ENCODE results near the gene CST7.

CST7 gene

DNA sequence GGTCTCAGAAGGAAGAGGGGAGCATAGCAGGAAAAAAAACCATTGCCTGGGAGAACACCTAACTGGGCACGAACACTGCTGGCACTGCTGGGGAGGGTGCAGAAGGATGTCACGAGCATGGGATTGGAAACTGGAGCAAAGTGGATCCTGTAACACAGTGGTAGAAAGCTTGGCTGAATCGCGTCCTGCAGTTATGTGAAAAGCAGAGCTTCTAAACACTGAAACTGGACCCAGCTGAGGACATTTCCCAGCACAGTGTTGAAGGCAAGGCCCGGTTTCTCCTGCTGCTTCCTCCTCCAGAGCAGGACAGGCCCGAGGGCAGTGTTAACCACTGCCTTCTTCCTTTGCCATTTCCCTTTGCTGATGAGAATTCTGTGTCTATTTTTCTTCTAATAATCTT lies 36.7 kb downstream of the CST7 start:
- peaks cover 25 to 53% of the 10 kb centered on the region in 2 donors for H3K36me3 Mint-ChIP-seq
- H3K4me1 Mint-ChIP-seq: peaks cover 34 to 63% of the 10 kb centered on the region in 2 donors
- ATAC-seq (replicated peaks): no peak
- peak overlapping the region; percentile 68 for H3K27ac Mint-ChIP-seq
- DNase-seq: no peak
- no peak overlapping the region for H3K4me3 Mint-ChIP-seq
- no peaks in the 10 kb centered on the region for H3K9me3 Mint-ChIP-seq
- no peaks in the 10 kb centered on the region for H3K27me3 Mint-ChIP-seq

DNA sequence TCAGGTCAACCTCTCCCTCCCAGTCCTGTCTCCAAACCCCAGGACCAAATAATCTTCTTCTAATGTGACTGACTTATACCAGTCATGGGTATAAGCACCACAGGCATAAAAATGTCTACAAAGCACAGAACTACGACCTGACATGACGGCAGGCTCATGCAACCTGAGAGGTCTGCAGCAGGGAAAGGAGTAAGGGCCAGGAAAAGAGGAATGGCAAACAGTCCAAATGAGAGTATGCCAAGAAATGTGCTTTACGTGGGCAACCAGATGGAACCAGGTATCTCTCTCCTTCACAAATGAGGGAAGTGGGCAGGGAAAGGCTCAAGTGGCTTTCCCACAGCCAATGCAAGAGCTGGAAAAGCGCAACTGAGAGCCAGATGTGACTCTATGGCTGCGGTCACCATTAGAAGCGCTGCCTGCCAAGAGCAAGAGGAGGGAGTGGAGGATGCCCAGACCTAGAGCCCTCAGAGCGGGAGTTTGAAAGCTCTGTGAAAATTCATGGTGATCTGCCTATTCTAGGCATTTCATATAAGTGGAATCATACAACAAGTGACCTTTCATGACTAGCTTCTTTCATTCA lies 37.5 kb downstream of the CST7 start:
- H3K27ac Mint-ChIP-seq: no peak overlapping the region
- ATAC-seq (replicated peaks) (no peak), DNase-seq (no peak)
- peaks cover 20 to 50% of the 10 kb centered on the region in 2 donors for H3K36me3 Mint-ChIP-seq
- H3K4me3 Mint-ChIP-seq: no peak overlapping the region
- H3K27me3 Mint-ChIP-seq: no peaks in the 10 kb centered on the region
- peaks cover 41 to 63% of the 10 kb centered on the region in 2 donors for H3K4me1 Mint-ChIP-seq
- no peaks in the 10 kb centered on the region for H3K9me3 Mint-ChIP-seq

GRCh38 chr20:24987244-24987643 lies 38.2 kb downstream of the CST7 start:
- no peak overlapping the region for H3K4me3 Mint-ChIP-seq
- no peak overlapping the region for H3K27ac Mint-ChIP-seq
- H3K9me3 Mint-ChIP-seq: no peaks in the 10 kb centered on the region
- peaks cover 17 to 43% of the 10 kb centered on the region in 2 donors for H3K36me3 Mint-ChIP-seq
- H3K27me3 Mint-ChIP-seq: no peaks in the 10 kb centered on the region
- H3K4me1 Mint-ChIP-seq: peaks cover 42 to 62% of the 10 kb centered on the region in 2 donors
- DNase-seq (no peak), ATAC-seq (replicated peaks) (no peak)

DNA sequence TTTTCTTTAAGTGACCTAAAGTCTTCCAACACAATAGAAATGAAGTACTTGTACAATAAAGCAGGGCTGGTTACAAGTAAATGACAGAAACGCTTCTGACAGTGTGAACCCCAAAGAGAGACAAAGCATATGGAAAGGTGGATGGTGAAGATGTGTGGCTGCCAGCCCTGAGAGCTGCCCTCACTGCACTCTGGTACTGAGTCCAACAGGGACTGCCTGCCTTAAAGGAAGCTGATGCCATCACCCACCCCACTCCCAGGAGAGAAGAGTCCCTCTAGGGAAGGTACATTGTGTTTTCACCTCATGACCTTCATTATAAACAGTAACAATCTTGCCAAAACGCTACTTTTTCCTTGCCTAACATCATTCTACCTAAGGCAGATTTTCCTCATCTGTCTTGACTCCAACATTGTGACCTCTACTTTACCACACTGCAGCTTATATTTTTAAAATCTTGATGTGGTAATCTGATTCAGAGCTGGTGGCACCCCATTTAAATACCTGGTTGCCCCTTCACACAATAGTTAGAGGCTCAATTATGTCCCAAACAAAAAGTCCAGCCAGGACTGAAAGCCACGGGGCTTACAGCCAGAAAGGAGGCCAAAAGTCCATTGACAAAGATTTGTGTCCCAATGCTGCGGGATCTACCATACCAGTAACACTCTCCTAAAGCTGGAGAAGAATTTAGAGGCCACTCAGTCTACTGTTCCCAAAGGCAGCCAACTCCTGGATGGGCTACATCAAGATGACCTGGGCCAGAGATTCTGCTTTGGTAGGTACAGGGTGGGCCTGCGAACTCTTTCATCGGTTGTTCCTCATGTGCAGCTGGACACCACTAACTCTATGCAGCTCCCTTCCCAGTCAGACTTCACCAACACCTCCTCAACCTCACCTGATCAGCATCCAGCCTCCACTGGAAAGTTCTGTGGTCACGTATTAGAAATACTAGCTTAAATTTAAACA lies 39.1 kb downstream of the CST7 start:
- no peak overlapping the region for H3K27ac Mint-ChIP-seq
- no peak for ATAC-seq (replicated peaks)
- DNase-seq: no peak
- no peak overlapping the region for H3K4me3 Mint-ChIP-seq
- peaks cover 11 to 34% of the 10 kb centered on the region in 2 donors for H3K36me3 Mint-ChIP-seq
- peaks cover 40 to 57% of the 10 kb centered on the region in 2 donors for H3K4me1 Mint-ChIP-seq
- no peaks in the 10 kb centered on the region for H3K27me3 Mint-ChIP-seq
- H3K9me3 Mint-ChIP-seq: no peaks in the 10 kb centered on the region

- peaks cover 11 to 26% of the 10 kb centered on the region in 2 donors for H3K36me3 Mint-ChIP-seq
- H3K27ac Mint-ChIP-seq: peak overlapping the region; percentile 37
- H3K4me3 Mint-ChIP-seq: no peak overlapping the region
These were observed 40.1 kb downstream of the CST7 start for GRCh38 chr20:24989162-24989561.

GRCh38 chr20:24990810-24991252 lies 41.8 kb downstream of the CST7 start:
- DNase-seq (no peak), ATAC-seq (replicated peaks) (no peak)
- no peaks in the 10 kb centered on the region for H3K27me3 Mint-ChIP-seq
- H3K27ac Mint-ChIP-seq: peak overlapping the region; percentile 39
- H3K36me3 Mint-ChIP-seq: peaks cover 6 to 24% of the 10 kb centered on the region in 2 donors
- peaks cover 49 to 72% of the 10 kb centered on the region in 2 donors for H3K4me1 Mint-ChIP-seq
- peak overlapping the region; percentile 11 to 97 for H3K4me3 Mint-ChIP-seq
- H3K9me3 Mint-ChIP-seq: no peaks in the 10 kb centered on the region

More at GRCh38 chr20:24989162-24989561, 40.1 kb downstream of the CST7 start:
- no peaks in the 10 kb centered on the region for H3K27me3 Mint-ChIP-seq
- DNase-seq (no peak), ATAC-seq (replicated peaks) (no peak)
- H3K9me3 Mint-ChIP-seq: no peaks in the 10 kb centered on the region
- peaks cover 45 to 65% of the 10 kb centered on the region in 2 donors for H3K4me1 Mint-ChIP-seq

- peak; percentile 3 for DNase-seq
- peak overlapping the region; percentile 98 for H3K27ac Mint-ChIP-seq
- H3K9me3 Mint-ChIP-seq: no peaks in the 10 kb centered on the region
- peak overlapping the region; percentile 94 to 97 for H3K4me3 Mint-ChIP-seq
- no peaks in the 10 kb centered on the region for H3K27me3 Mint-ChIP-seq
- peaks cover 45 to 63% of the 10 kb centered on the region in 2 donors for H3K4me1 Mint-ChIP-seq
- ATAC-seq (replicated peaks): peak; percentile 29 to 33
- H3K36me3 Mint-ChIP-seq: peaks cover 6 to 17% of the 10 kb centered on the region in 2 donors
These were observed 42.9 kb downstream of the CST7 start for GRCh38 chr20:24991897-24992486.

- H3K4me1 Mint-ChIP-seq: peaks cover 42 to 58% of the 10 kb centered on the region in 2 donors
These were observed 43.6 kb downstream of the CST7 start, which contains the start of gene APMAP for GRCh38 chr20:24992487-24993205. TSS of gene APMAP (minus strand) at chr20:24992751. CDS start at chr20:24992688, 63 bp downstream.

DNA sequence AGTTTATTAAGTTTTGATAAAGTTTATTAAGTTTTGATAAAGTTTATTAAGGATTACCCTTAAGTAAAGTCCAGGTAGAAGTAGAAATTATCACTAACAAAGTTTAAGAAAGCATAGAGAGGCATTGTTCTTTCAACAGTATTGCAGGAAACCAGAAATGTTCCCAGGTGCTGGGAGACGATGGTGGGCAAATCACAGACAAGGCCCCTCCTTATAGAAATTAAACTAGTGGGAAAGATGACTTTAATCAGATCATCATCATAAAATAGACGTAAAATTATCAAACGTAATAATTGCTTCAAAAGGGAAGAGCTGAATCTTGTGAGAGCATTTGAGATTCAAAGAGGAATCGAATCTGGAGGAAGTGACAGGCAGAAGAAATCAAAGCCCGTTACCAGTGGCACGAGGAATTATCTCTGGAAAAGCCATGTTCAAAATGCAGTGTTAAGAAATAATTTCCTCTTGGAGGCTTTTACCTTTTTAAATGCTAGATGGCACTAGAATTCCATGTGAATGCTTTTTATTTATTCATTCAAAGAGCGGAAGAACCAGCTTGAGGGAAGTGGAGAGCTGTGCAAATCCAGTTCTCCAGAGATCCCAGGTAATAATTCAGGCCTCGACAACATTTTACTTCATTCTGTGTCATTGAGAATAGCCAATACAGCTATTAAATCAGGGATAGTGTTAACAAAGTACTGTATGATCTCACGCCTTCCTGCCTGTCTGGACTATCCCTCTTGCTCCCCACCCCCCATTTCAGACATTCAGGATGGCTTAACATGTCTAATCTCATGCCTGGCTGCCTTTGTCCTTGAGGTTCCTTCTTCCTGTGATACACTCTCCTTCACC lies 44.5 kb downstream of the CST7 start:
- DNase-seq (no peak), ATAC-seq (replicated peaks) (no peak)
- Mint-ChIP-seq H3K36me3 (peaks cover 2 to 15% of the 10 kb centered on the region in 2 donors), H3K4me3 (peak overlapping the region; percentile 2 to 97), H3K27me3 (no peaks in the 10 kb centered on the region), H3K27ac (peak overlapping the region; percentile 98), H3K9me3 (no peaks in the 10 kb centered on the region), H3K4me1 (peaks cover 36 to 49% of the 10 kb centered on the region in 2 donors)

More at GRCh38 chr20:24992487-24993205, 43.6 kb downstream of the CST7 start, which contains the start of gene APMAP:
- Mint-ChIP-seq H3K27ac (peak within 1 kb of the TSS; percentile 98), H3K27me3 (no peaks in the 10 kb centered on the region), H3K9me3 (no peaks in the 10 kb centered on the region), H3K36me3 (peaks cover 6 to 17% of the 10 kb centered on the region in 2 donors), H3K4me3 (peak within 1 kb of the TSS; percentile 94 to 97)
- DNase-seq (peak; percentile 94), ATAC-seq (replicated peaks) (peak; percentile 95 to 97)

DNA sequence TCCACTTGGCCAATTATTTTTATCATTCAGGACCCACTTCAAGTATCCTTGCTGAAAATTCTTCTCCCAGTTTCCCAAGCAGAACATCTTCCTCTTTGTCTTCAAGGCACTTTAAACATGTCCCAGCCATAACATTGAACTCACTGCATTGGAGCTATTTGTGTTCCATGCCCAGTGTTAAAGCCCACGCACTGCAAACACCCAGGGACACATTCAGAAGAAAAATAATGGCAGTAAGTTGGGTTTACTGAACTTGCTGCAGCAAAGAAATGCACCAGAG lies 45.1 kb downstream of the CST7 start:
- Mint-ChIP-seq H3K9me3 (no peaks in the 10 kb centered on the region), H3K36me3 (peaks cover 2 to 11% of the 10 kb centered on the region in 2 donors), H3K27ac (peak overlapping the region; percentile 80), H3K4me1 (peaks cover 35 to 44% of the 10 kb centered on the region in 2 donors), H3K27me3 (no peaks in the 10 kb centered on the region), H3K4me3 (peak overlapping the region; percentile 2 to 51)
- no peak for DNase-seq
- no peak for ATAC-seq (replicated peaks)

- no peaks in the 10 kb centered on the region for H3K9me3 Mint-ChIP-seq
- peaks cover 2 to 10% of the 10 kb centered on the region in 2 donors for H3K36me3 Mint-ChIP-seq
- DNase-seq (peak; percentile 74), ATAC-seq (replicated peaks) (peak; percentile 41 to 44)
- peak overlapping the region; percentile 27 to 51 for H3K4me3 Mint-ChIP-seq
- no peaks in the 10 kb centered on the region for H3K27me3 Mint-ChIP-seq
- H3K4me1 Mint-ChIP-seq: peaks cover 33 to 42% of the 10 kb centered on the region in 2 donors
- peak overlapping the region; percentile 78 for H3K27ac Mint-ChIP-seq
These were observed 45.6 kb downstream of the CST7 start for GRCh38 chr20:24994470-24995368.

GRCh38 chr20:24995741-24996448 lies 46.8 kb downstream of the CST7 start:
- no peak for DNase-seq
- no peak overlapping the region for H3K27ac Mint-ChIP-seq
- no peak overlapping the region for H3K4me3 Mint-ChIP-seq
- peaks cover 2 to 4% of the 10 kb centered on the region in 2 donors for H3K36me3 Mint-ChIP-seq
- ATAC-seq (replicated peaks): no peak
- no peaks in the 10 kb centered on the region for H3K27me3 Mint-ChIP-seq
- H3K4me1 Mint-ChIP-seq: peaks cover 31 to 32% of the 10 kb centered on the region in 2 donors
- H3K9me3 Mint-ChIP-seq: no peaks in the 10 kb centered on the region

Measured in stimulated activated naive B cell treated with anti-CD40 and anti-IgM and Interleukin-4, amounts not matched to agents 10 μg/mL and 1 μg/mL and 100 μg/mL, for 72 hours (primary cell).